SK-N-SH (cell line): Measurements from ENCODE around the gene C9orf78. TPM values are rescaled to one million over a fixed set of nuclear protein-coding genes. Genes with fewer than 3 reads are reported as not detected.
A peak's percentile ranks its signal among the peaks of the same experiment; 100 is the strongest.

Source experiments
- CTCF ChIA-PET: fragments of 300-600, 350-600 bp; formaldehyde crosslinking; extraction: SDS; loops from one replicate; lab custom pipeline; 2021; lab: Yijun Ruan, JAX
- POLR2A ChIA-PET: fragments of 350-600 bp; sonication (Branson Sonifier 250); formaldehyde crosslinking; extraction: SDS; loops from one replicate; lab custom pipeline; 2020; ENCODE audit warnings: antibody characterized with exemption, inconsistent platforms; lab: Yijun Ruan, JAX
- DNase-seq: peaks from one replicate; pipeline ENCODE4 v3.0.0; 2012
- H2AFZ ChIP-seq: fragments of 200-600 bp; sonication (generic); 2 replicates; pipeline ENCODE4 v1.8.1; 2016; ENCODE audit warnings: antibody characterized with exemption, mild to moderate bottlenecking, low read depth
- H3F3A ChIP-seq: fragments of 200-600 bp; sonication (generic); replicated peaks from 2 replicates; pipeline ENCODE3; 2016; ENCODE audit warnings: antibody characterized with exemption, mild to moderate bottlenecking; ENCODE audit not compliant: insufficient read depth
- H3K27ac ChIP-seq, 2 experiments: fragments of 200-500 bp in 1 of 2; fragments of 200-600 bp in 1 of 2; sonication (Bioruptor generic) in 1 of 2; sonication (generic), shearing (Covaris generic) in 1 of 2; 2 replicates each; pipeline versions ENCODE4 v1.5.1 to v1.6.1; 2014 to 2016; ENCODE audit warnings: low read depth in 2 of 2, inconsistent platforms in 1 of 2, low read length in 1 of 2, mild to moderate bottlenecking in 1 of 2, mixed read lengths in 1 of 2
- H3K27me3 ChIP-seq: fragments of 200-600 bp; sonication (generic), shearing (Covaris generic); 2 replicates; pipeline ENCODE4 v1.6.1; 2016; ENCODE audit warnings: mixed run types; ENCODE audit not compliant: insufficient read depth
- H3K36me3 ChIP-seq, 2 experiments: fragments of 200-500 bp in 1 of 2; fragments of 200-600 bp in 1 of 2; sonication (Bioruptor generic) in 1 of 2; sonication (generic) in 1 of 2; replicated peaks in 1 of 2; 2 replicates each; pipeline versions ENCODE3 to v1.5.1; 2014 to 2016; ENCODE audit warnings: low read length in 1 of 2, mild to moderate bottlenecking in 1 of 2; ENCODE audit not compliant: insufficient read depth in 2 of 2, control insufficient read depth in 1 of 2
- H3K4me1 ChIP-seq, 2 experiments: fragments of 200-500 bp in 1 of 2; fragments of 200-600 bp in 1 of 2; sonication (Bioruptor generic) in 1 of 2; sonication (generic), shearing (Covaris generic) in 1 of 2; 2 replicates each; pipeline versions ENCODE4 v1.5.1 to v1.6.1; 2014 to 2016; ENCODE audit warnings: low read depth in 1 of 2, low read length in 1 of 2, mixed run types in 1 of 2; ENCODE audit not compliant: insufficient read depth in 2 of 2, control insufficient read depth in 1 of 2
- H3K4me2 ChIP-seq: fragments of 200-600 bp; sonication (generic), shearing (Covaris generic); 2 replicates; pipeline ENCODE4 v1.6.1; 2017; ENCODE audit warnings: mixed run types
- H3K4me3 ChIP-seq, 2 experiments: fragments of 200-500 bp in 1 of 2; fragments of 200-600 bp in 1 of 2; sonication (Bioruptor generic) in 1 of 2; sonication (generic), shearing (Covaris generic) in 1 of 2; 2 replicates each; pipeline versions ENCODE4 v1.5.1 to v1.8.1; 2014 to 2016; ENCODE audit warnings: low read depth in 2 of 2, inconsistent platforms in 1 of 2, low read length in 1 of 2, mild to moderate bottlenecking in 1 of 2, mixed read lengths in 1 of 2, moderate library complexity in 1 of 2
- H3K79me2 ChIP-seq: fragments of 200-600 bp; sonication (generic); 2 replicates; pipeline ENCODE4 v1.8.1; 2017; ENCODE audit warnings: mild to moderate bottlenecking; ENCODE audit not compliant: insufficient read depth
- H3K9ac ChIP-seq: fragments of 200-600 bp; sonication (generic); 2 replicates; pipeline ENCODE4 v1.6.1; 2017; ENCODE audit warnings: mixed run types
- H3K9me2 ChIP-seq: fragments of 200-600 bp; sonication (generic); 2 replicates; pipeline ENCODE4 v1.6.1; 2017; ENCODE audit warnings: mixed run types
- H3K9me3 ChIP-seq: fragments of 200-600 bp; sonication (generic); 2 replicates; pipeline ENCODE4 v1.6.1; 2017; ENCODE audit warnings: mixed run types, mild to moderate bottlenecking, moderate library complexity
- H4K20me1 ChIP-seq: fragments of 200-600 bp; sonication (generic); 2 replicates; pipeline ENCODE4 v1.6.1; 2017; ENCODE audit warnings: mild to moderate bottlenecking, mixed run types; ENCODE audit not compliant: insufficient read depth
- ELF1 ChIP-seq: IDR thresholded peaks from 2 replicates; pipeline ENCODE4 v1.4.0; 2012
- FOXJ3 ChIP-seq: sonication (generic); formaldehyde crosslinking; IDR thresholded peaks from 2 replicates; pipeline ENCODE4 v1.5.1; 2020; ENCODE audit warnings: mild to moderate bottlenecking, missing genetic modification reagents
- FOXM1 ChIP-seq: IDR thresholded peaks from 2 replicates; pipeline ENCODE4 v1.4.0; 2012; ENCODE audit warnings: low read depth, mild to moderate bottlenecking
- GABPA ChIP-seq: IDR thresholded peaks from 2 replicates; pipeline ENCODE4 v1.4.0; 2012; ENCODE audit warnings: low read depth, mild to moderate bottlenecking
- MAX ChIP-seq: IDR thresholded peaks from 2 replicates; pipeline ENCODE4 v1.4.0; 2012; ENCODE audit warnings: low read depth
- MXI1 ChIP-seq: IDR thresholded peaks from 2 replicates; pipeline ENCODE4 v1.6.1; 2012; ENCODE audit warnings: mild to moderate bottlenecking, low read depth, low read length, improper control_type of control experiment
- NFIC ChIP-seq: IDR thresholded peaks from 2 replicates; pipeline ENCODE4 v1.4.0; 2012; ENCODE audit warnings: borderline replicate concordance
- NRF1 ChIP-seq: IDR thresholded peaks from 2 replicates; pipeline ENCODE4 v1.6.1; 2012; ENCODE audit warnings: low read depth, mild to moderate bottlenecking, low read length
- PBX3 ChIP-seq: IDR thresholded peaks from 2 replicates; pipeline ENCODE4; 2012
- POLR2AphosphoS5 ChIP-seq: IDR thresholded peaks from 2 replicates; pipeline ENCODE4 v1.6.1; 2012; ENCODE audit warnings: low read depth, low read length
- RAD21 ChIP-seq: IDR thresholded peaks from 2 replicates; pipeline ENCODE4 v1.6.1; 2012; ENCODE audit warnings: mild to moderate bottlenecking, low read length
- REST ChIP-seq: IDR thresholded peaks from 2 replicates; pipeline ENCODE4 v1.6.1; 2012; ENCODE audit warnings: mild to moderate bottlenecking, low read depth, low read length, moderate library complexity
- RXRA ChIP-seq: IDR thresholded peaks from 2 replicates; pipeline ENCODE4 v1.4.0; 2012; ENCODE audit warnings: low read depth, mild to moderate bottlenecking, borderline replicate concordance
- SIN3A ChIP-seq: IDR thresholded peaks from 2 replicates; pipeline ENCODE4 v1.6.1; 2012; ENCODE audit warnings: low read depth, mild to moderate bottlenecking, low read length, moderate library complexity, borderline replicate concordance
- TAF1 ChIP-seq: IDR thresholded peaks from 2 replicates; pipeline ENCODE4 v1.6.1; 2012; ENCODE audit warnings: low read depth, mild to moderate bottlenecking, low read length, moderate library complexity, borderline replicate concordance
- USF1 ChIP-seq: IDR thresholded peaks from 2 replicates; pipeline ENCODE4 v1.4.0; 2012; ENCODE audit warnings: low read depth, borderline replicate concordance
- YY1 ChIP-seq: IDR thresholded peaks from 2 replicates; pipeline ENCODE4 v1.4.0; 2012; ENCODE audit warnings: low read depth, mild to moderate bottlenecking
- ZBTB33 ChIP-seq: IDR thresholded peaks from 2 replicates; pipeline ENCODE4 v1.4.0; 2012; ENCODE audit warnings: low read depth, borderline replicate concordance
- WGBS: methylation state at CpG from one replicate; pipeline ENCODE4 v1.1.6; 2017; ENCODE audit warnings: low lambda C conversion rate; 5-methylcytosine and 5-hydroxymethylcytosine counted together
- polyA plus RNA-seq, 3 experiments: library from polyadenylated mRNA; depleted of rRNA; stranded (reverse); fragments of >200 nt; gene quantifications; 2 replicates each; pipeline ENCODE4 v1.2.3, GENCODE V29; 2012

The C9orf78 gene
- polyA plus RNA-seq, 1 of the 3 experiments (the other 2 are of a cell fraction) = 59.2 TPM

- ChIA-PET POLR2A (no interaction called here), CTCF (interaction anchor here (0.9 to 3.0 kb wide), 6 partner anchors 12 to 664 kb away, joined by 3 to 9 read pairs (median 6); no protein-coding TSS in a partner anchor)
- Histone ChIP-seq H3F3A (peaks cover 3% of the 10 kb centered on the region), H3K9me3 (no peaks in the 10 kb centered on the region), H3K9ac (peak within 1 kb of the TSS; percentile 73), H2AFZ (peak within 1 kb of the TSS; percentile 95), H3K4me2 (peak within 1 kb of the TSS; percentile 99), H3K27me3 (no peaks in the 10 kb centered on the region), H4K20me1 (no peaks in the 10 kb centered on the region), H3K9me2 (no peaks in the 10 kb centered on the region), H3K4me3 (peak within 1 kb of the TSS; percentile 69 to 98), H3K36me3 (peaks cover 6 to 12% of the 10 kb centered on the region in 2 experiments), H3K27ac (peak within 1 kb of the TSS; percentile 50 to 66), H3K4me1 (peaks cover 8 to 14% of the 10 kb centered on the region in 2 experiments; a peak in 2 of 4 replicates), H3K79me2 (peaks cover 26% of the 10 kb centered on the region)
- peak; percentile 96 for DNase-seq
- WGBS = 0% methylated on average over 21 of the region's 93 CpGs
- peak; percentile 97 for TF ChIP-seq YY1
- no peak for TF ChIP-seq PBX3
- peak; percentile 83 for TF ChIP-seq TAF1
- TF ChIP-seq REST = no peak
- no peak for TF ChIP-seq FOXJ3
- TF ChIP-seq SIN3A = peak; percentile 30; the same call in 1 of the 2 replicates
- no peak for TF ChIP-seq FOXM1
- TF ChIP-seq RXRA = no peak
- TF ChIP-seq GABPA = peak; percentile 92
- TF ChIP-seq ZBTB33 = no peak
- TF ChIP-seq RAD21 = no peak
- no peak for TF ChIP-seq NRF1
- 0 out of 2 replicates have a peak, but pooled peaks have one; percentile 4 for TF ChIP-seq NFIC
- peak; percentile 91 for TF ChIP-seq POLR2AphosphoS5
- no peak for TF ChIP-seq MXI1
- no peak for TF ChIP-seq USF1
- peak; percentile 74 for TF ChIP-seq ELF1
- peak; percentile 60 for TF ChIP-seq MAX
Measured at GRCh38 chr9:129802833-129803675, 32.0 kb downstream of the C9orf78 start, which contains the start of gene TOR1B. TOR1B (plus strand) TSS chr9:129803184; CDS start chr9:129803213, 29 bp downstream.
